HEK293 (cell line): ENCODE results near the gene NDC1.

ENCODE experiments used
- CTCF ChIA-PET: fragments of 350-600 bp; formaldehyde crosslinking; extraction: SDS; loops from one replicate; lab custom pipeline; 2021; ENCODE audit warnings: antibody characterized with exemption; lab: Yijun Ruan, JAX
- POLR2A ChIA-PET: fragments of 300-600 bp; formaldehyde crosslinking; extraction: SDS; loops from one replicate; lab custom pipeline; 2020; ENCODE audit warnings: antibody characterized with exemption, inconsistent platforms; lab: Yijun Ruan, JAX
- H3K27ac ChIP-seq: fragments of 200-500 bp; sonication (Bioruptor generic); 2 replicates; pipeline ENCODE4 v1.5.1; 2014; ENCODE audit warnings: low read depth, low read length, control low read depth, inconsistent platforms; ENCODE audit errors: extremely low read depth
- H3K36me3 ChIP-seq, 2 experiments: fragments of 200-500 bp in 1 of 2; sonication (Bioruptor generic) in 1 of 2; 1 replicate in 1 of 2; 2 replicates in 1 of 2; pipeline ENCODE4 v1.5.1; 2014 to 2017; ENCODE audit warnings: inconsistent platforms in 2 of 2, low read length in 2 of 2; ENCODE audit not compliant: control insufficient read depth in 2 of 2, insufficient read depth in 1 of 2
- H3K4me1 ChIP-seq: fragments of 200-500 bp; sonication (Bioruptor generic); 2 replicates; pipeline ENCODE4 v1.5.1; 2014; ENCODE audit warnings: mild to moderate bottlenecking, low read length, inconsistent platforms; ENCODE audit not compliant: control insufficient read depth, insufficient read depth
- H3K4me3 ChIP-seq: 2 replicates; pipeline ENCODE4 v1.5.1; 2011; ENCODE audit warnings: low read depth, mild to moderate bottlenecking, control low read depth, low read length, moderate library complexity
- H3K9me3 ChIP-seq: fragments of 200-500 bp; sonication (Bioruptor generic); 2 replicates; pipeline ENCODE4 v1.5.1; 2014; ENCODE audit warnings: low read depth, low read length, inconsistent platforms; ENCODE audit not compliant: control insufficient read depth, insufficient read depth
- HOXD13 ChIP-seq: sonication (generic); formaldehyde crosslinking; IDR thresholded peaks from 2 replicates; pipeline ENCODE4 v1.8.0; 2022; ENCODE audit warnings: missing genetic modification reagents, borderline replicate concordance
- KLF8 ChIP-seq: fragments of 450-650 bp; formaldehyde crosslinking; IDR thresholded peaks from 2 replicates; pipeline ENCODE4 v1.5.1; 2016; ENCODE audit warnings: missing biosample characterization, missing genetic modification characterization
- RBAK ChIP-seq: fragments of 450-650 bp; formaldehyde crosslinking; IDR thresholded peaks from 2 replicates; pipeline ENCODE4 v1.5.1; 2016; ENCODE audit warnings: missing biosample characterization, missing genetic modification characterization
- ZBTB1 ChIP-seq: fragments of 450-650 bp; formaldehyde crosslinking; IDR thresholded peaks from 2 replicates; pipeline ENCODE4 v1.5.1; 2016; ENCODE audit warnings: missing biosample characterization, missing genetic modification characterization
- ZEB2 ChIP-seq: fragments of 450-650 bp; formaldehyde crosslinking; IDR thresholded peaks from 2 replicates; pipeline ENCODE4 v1.5.1; 2016; ENCODE audit warnings: missing biosample characterization, missing genetic modification characterization
- ZNF10 ChIP-seq: fragments of 450-650 bp; formaldehyde crosslinking; IDR thresholded peaks from 2 replicates; pipeline ENCODE4 v1.5.1; 2017; ENCODE audit warnings: missing biosample characterization, missing genetic modification characterization
- ZNF121 ChIP-seq: fragments of 450-650 bp; formaldehyde crosslinking; IDR thresholded peaks from 2 replicates; pipeline ENCODE4 v1.5.1; 2016; ENCODE audit warnings: missing biosample characterization, missing genetic modification characterization
- ZNF23 ChIP-seq: fragments of 450-650 bp; formaldehyde crosslinking; IDR thresholded peaks from 2 replicates; pipeline ENCODE4 v1.5.1; 2016; ENCODE audit warnings: missing biosample characterization, missing genetic modification characterization, borderline replicate concordance
- ZNF266 ChIP-seq: fragments of 450-650 bp; formaldehyde crosslinking; IDR thresholded peaks from 2 replicates; pipeline ENCODE4 v1.5.1; 2016; ENCODE audit warnings: missing biosample characterization, missing genetic modification characterization, low read depth
- ZNF274 ChIP-seq, 2 experiments: fragments of 200-500 bp in 1 of 2; fragments of 450-650 bp in 1 of 2; sonication (Bioruptor generic) in 1 of 2; formaldehyde crosslinking in 1 of 2; IDR thresholded peaks; 2 replicates each; pipeline versions ENCODE4 v1.5.1 to v1.6.1; 2014 to 2016; ENCODE audit warnings: borderline replicate concordance in 1 of 2, inconsistent platforms in 1 of 2, low read length in 1 of 2, missing biosample characterization in 1 of 2, missing genetic modification characterization in 1 of 2
- ZNF473 ChIP-seq: fragments of 450-650 bp; formaldehyde crosslinking; IDR thresholded peaks from 2 replicates; pipeline ENCODE4 v1.5.1; 2017; ENCODE audit warnings: missing biosample characterization, missing genetic modification characterization
- ZNF510 ChIP-seq: fragments of 450-650 bp; formaldehyde crosslinking; IDR thresholded peaks from 2 replicates; pipeline ENCODE4 v1.5.1; 2018; ENCODE audit warnings: mild to moderate bottlenecking, missing genetic modification characterization, missing biosample characterization; ENCODE audit not compliant: insufficient replicate concordance
- ZNF530 ChIP-seq: fragments of 450-650 bp; formaldehyde crosslinking; IDR thresholded peaks from 2 replicates; pipeline ENCODE4 v1.5.1; 2016; ENCODE audit warnings: low read depth, missing biosample characterization, missing genetic modification characterization
- ZNF600 ChIP-seq: fragments of 450-650 bp; formaldehyde crosslinking; IDR thresholded peaks from 2 replicates; pipeline ENCODE4 v1.5.1; 2016; ENCODE audit warnings: missing biosample characterization, missing genetic modification characterization
- ZNF624 ChIP-seq: fragments of 450-650 bp; formaldehyde crosslinking; IDR thresholded peaks from 2 replicates; pipeline ENCODE4 v1.5.1; 2017; ENCODE audit warnings: missing biosample characterization, missing genetic modification characterization
- TF ChIP-seq, protein P1 (sequence below): fragments of 450-650 bp; formaldehyde crosslinking; IDR thresholded peaks from 2 replicates; pipeline ENCODE4 v1.5.1; 2017; ENCODE audit warnings: missing biosample characterization, missing genetic modification characterization
- TF ChIP-seq, protein P2 (sequence below): fragments of 450-650 bp; formaldehyde crosslinking; IDR thresholded peaks from 2 replicates; pipeline ENCODE4 v1.5.1; 2016; ENCODE audit warnings: missing biosample characterization, missing genetic modification characterization, low read depth
- TF ChIP-seq, protein P3 (sequence below): fragments of 450-650 bp; formaldehyde crosslinking; IDR thresholded peaks from 2 replicates; pipeline ENCODE4 v1.5.1; 2016; ENCODE audit warnings: missing biosample characterization, missing genetic modification characterization
- TF ChIP-seq, protein P4 (sequence below): fragments of 450-650 bp; formaldehyde crosslinking; IDR thresholded peaks from 2 replicates; pipeline ENCODE4 v1.5.1; 2016; ENCODE audit warnings: missing biosample characterization, missing genetic modification characterization
- TF ChIP-seq, protein P5 (sequence below): fragments of 450-650 bp; formaldehyde crosslinking; IDR thresholded peaks from 2 replicates; pipeline ENCODE4 v1.5.1; 2016; ENCODE audit warnings: missing biosample characterization, missing genetic modification characterization
- TF ChIP-seq, protein P6 (sequence below): fragments of 450-650 bp; formaldehyde crosslinking; IDR thresholded peaks from 2 replicates; pipeline ENCODE4 v1.5.1; 2016; ENCODE audit warnings: missing biosample characterization, missing genetic modification characterization

The NDC1 gene

DNA sequence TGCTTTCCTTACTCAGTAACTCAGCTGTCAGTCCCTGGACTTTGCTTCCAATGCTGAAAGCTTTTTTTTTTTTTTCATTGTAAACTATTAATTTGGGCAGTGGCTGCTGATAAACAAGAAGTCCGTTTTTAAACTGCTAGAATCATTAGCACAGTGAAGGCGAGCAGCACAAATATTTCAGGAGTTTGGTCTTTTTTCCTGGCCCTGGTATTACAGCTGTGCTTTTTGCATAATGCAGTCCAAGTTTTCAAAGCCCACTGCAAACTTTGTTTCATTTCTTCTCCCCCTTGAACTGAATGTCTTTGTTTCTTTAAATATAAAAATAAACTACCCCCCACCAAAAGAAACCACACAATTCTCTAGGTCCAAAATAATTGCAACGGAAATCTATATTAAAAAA is 105.7 kb downstream of the NDC1 start:
- no peak for TF ChIP-seq ZNF10 (tag by site-specific recombination)
- TF ChIP-seq, protein P1, sequence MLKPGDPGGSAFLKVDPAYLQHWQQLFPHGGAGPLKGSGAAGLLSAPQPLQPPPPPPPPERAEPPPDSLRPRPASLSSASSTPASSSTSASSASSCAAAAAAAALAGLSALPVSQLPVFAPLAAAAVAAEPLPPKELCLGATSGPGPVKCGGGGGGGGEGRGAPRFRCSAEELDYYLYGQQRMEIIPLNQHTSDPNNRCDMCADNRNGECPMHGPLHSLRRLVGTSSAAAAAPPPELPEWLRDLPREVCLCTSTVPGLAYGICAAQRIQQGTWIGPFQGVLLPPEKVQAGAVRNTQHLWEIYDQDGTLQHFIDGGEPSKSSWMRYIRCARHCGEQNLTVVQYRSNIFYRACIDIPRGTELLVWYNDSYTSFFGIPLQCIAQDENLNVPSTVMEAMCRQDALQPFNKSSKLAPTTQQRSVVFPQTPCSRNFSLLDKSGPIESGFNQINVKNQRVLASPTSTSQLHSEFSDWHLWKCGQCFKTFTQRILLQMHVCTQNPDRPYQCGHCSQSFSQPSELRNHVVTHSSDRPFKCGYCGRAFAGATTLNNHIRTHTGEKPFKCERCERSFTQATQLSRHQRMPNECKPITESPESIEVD (tag by site-specific recombination): no peak
- no peak for TF ChIP-seq RBAK (tag by site-specific recombination)
- TF ChIP-seq KLF8: no peak
- TF ChIP-seq ZNF473 (tag by site-specific recombination): no peak
- TF ChIP-seq, protein P2, sequence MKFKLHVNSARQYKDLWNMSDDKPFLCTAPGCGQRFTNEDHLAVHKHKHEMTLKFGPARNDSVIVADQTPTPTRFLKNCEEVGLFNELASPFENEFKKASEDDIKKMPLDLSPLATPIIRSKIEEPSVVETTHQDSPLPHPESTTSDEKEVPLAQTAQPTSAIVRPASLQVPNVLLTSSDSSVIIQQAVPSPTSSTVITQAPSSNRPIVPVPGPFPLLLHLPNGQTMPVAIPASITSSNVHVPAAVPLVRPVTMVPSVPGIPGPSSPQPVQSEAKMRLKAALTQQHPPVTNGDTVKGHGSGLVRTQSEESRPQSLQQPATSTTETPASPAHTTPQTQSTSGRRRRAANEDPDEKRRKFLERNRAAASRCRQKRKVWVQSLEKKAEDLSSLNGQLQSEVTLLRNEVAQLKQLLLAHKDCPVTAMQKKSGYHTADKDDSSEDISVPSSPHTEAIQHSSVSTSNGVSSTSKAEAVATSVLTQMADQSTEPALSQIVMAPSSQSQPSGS (tag by site-specific recombination): no peak
- TF ChIP-seq, protein P3, sequence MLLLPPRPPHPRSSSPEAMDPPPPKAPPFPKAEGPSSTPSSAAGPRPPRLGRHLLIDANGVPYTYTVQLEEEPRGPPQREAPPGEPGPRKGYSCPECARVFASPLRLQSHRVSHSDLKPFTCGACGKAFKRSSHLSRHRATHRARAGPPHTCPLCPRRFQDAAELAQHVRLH: no peak
- TF ChIP-seq, protein P4, sequence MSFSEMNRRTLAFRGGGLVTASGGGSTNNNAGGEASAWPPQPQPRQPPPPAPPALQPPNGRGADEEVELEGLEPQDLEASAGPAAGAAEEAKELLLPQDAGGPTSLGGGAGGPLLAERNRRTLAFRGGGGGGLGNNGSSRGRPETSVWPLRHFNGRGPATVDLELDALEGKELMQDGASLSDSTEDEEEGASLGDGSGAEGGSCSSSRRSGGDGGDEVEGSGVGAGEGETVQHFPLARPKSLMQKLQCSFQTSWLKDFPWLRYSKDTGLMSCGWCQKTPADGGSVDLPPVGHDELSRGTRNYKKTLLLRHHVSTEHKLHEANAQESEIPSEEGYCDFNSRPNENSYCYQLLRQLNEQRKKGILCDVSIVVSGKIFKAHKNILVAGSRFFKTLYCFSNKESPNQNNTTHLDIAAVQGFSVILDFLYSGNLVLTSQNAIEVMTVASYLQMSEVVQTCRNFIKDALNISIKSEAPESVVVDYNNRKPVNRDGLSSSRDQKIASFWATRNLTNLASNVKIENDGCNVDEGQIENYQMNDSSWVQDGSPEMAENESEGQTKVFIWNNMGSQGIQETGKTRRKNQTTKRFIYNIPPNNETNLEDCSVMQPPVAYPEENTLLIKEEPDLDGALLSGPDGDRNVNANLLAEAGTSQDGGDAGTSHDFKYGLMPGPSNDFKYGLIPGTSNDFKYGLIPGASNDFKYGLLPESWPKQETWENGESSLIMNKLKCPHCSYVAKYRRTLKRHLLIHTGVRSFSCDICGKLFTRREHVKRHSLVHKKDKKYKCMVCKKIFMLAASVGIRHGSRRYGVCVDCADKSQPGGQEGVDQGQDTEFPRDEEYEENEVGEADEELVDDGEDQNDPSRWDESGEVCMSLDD (tag by site-specific recombination): no peak
- TF ChIP-seq ZNF624 (tag by site-specific recombination): no peak
- TF ChIP-seq ZNF266: no peak
- TF ChIP-seq ZNF23 (tag by site-specific recombination): no peak
- TF ChIP-seq HOXD13 (CRISPR knock-in tag): no peak
- TF ChIP-seq, protein P5, sequence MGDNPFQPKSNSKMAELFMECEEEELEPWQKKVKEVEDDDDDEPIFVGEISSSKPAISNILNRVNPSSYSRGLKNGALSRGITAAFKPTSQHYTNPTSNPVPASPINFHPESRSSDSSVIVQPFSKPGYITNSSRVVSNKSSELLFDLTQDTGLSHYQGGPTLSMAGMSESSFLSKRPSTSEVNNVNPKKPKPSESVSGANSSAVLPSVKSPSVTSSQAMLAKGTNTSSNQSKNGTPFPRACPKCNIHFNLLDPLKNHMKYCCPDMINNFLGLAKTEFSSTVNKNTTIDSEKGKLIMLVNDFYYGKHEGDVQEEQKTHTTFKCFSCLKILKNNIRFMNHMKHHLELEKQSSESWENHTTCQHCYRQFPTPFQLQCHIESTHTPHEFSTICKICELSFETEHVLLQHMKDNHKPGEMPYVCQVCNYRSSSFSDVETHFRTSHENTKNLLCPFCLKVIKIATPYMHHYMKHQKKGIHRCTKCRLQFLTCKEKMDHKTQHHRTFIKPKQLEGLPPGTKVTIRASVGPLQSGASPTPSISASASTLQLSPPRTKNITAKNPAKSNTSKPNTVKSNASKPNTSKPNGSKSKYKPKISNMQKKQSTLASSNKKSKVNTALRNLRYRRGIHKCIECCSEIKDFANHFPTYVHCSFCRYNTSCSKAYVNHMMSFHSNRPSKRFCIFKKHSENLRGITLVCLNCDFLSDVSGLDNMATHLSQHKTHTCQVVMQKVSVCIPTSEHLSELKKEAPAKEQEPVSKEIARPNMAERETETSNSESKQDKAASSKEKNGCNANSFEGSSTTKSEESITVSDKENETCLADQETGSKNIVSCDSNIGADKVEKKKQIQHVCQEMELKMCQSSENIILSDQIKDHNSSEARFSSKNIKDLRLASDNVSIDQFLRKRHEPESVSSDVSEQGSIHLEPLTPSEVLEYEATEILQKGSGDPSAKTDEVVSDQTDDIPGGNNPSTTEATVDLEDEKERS: no peak
- TF ChIP-seq, all 188 proteins: peak for 0
- Histone ChIP-seq H3K36me3 (no peaks in the 10 kb centered on the region), H3K9me3 (no peaks in the 10 kb centered on the region), H3K27ac (no peak overlapping the region), H3K4me1 (peaks cover 26% of the 10 kb centered on the region), H3K4me3 (no peak overlapping the region)
- CTCF ChIA-PET: interaction anchor here (0.6 to 1.7 kb wide), 3 partner anchors 22 to 290 kb away, joined by 3 to 8 read pairs (median 3); no protein-coding TSS in a partner anchor
- POLR2A ChIA-PET: no interaction called here

DNA sequence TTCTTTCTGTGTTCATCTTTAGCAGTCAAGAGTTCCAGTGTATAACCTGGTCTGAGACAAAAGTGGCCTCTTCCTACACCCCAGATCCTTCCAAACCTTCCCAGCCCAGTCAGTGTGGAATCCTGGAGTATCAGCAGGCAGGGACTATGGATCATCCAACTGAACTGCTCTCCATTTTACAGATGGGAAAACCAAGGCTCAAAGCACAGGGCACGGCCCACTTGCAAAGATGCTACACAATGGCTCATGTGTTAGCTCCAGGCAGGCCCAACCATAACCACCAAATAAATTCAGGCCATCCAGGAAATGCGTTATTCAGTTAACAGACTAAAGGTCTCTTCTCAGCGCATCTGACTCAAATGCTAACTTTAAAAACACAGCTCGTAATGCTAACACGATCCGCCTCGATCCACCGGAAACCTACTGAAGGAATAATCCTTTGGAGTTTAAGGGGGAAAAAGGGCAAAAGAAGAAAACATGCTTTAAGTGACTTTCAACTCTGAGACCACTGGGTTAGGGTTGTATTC is 106.3 kb downstream of the NDC1 start:
- H3K9me3 ChIP-seq: no peaks in the 10 kb centered on the region
- no peak overlapping the region for H3K27ac ChIP-seq
- TF ChIP-seq ZBTB1 (tag by site-specific recombination) (no peak), ZNF600 (tag by site-specific recombination) (0 out of 2 replicates have a peak, but pooled peaks have one; percentile 9), ZEB2 (tag by site-specific recombination) (no peak), ZNF530 (no peak), ZNF274 (IDR thresholded peaks at IDR 0.05; ENCODE audit: low read length) (no peak), ZNF274 (tag by site-specific recombination; IDR thresholded peaks at IDR 0.05; ENCODE audit: borderline replicate concordance) (no peak), ZNF510 (tag by site-specific recombination) (no peak), ZNF121 (0 out of 2 replicates have a peak, but pooled peaks have one; percentile 10)
- TF ChIP-seq, protein P6, sequence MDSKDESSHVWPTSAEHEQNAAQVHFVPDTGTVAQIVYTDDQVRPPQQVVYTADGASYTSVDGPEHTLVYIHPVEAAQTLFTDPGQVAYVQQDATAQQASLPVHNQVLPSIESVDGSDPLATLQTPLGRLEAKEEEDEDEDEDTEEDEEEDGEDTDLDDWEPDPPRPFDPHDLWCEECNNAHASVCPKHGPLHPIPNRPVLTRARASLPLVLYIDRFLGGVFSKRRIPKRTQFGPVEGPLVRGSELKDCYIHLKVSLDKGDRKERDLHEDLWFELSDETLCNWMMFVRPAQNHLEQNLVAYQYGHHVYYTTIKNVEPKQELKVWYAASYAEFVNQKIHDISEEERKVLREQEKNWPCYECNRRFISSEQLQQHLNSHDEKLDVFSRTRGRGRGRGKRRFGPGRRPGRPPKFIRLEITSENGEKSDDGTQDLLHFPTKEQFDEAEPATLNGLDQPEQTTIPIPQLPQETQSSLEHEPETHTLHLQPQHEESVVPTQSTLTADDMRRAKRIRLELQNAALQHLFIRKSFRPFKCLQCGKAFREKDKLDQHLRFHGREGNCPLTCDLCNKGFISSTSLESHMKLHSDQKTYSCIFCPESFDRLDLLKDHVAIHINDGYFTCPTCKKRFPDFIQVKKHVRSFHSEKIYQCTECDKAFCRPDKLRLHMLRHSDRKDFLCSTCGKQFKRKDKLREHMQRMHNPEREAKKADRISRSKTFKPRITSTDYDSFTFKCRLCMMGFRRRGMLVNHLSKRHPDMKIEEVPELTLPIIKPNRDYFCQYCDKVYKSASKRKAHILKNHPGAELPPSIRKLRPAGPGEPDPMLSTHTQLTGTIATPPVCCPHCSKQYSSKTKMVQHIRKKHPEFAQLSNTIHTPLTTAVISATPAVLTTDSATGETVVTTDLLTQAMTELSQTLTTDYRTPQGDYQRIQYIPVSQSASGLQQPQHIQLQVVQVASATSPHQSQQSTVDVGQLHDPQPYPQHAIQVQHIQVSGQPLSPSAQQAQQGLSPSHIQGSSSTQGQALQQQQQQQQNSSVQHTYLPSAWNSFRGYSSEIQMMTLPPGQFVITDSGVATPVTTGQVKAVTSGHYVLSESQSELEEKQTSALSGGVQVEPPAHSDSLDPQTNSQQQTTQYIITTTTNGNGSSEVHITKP (tag by site-specific recombination): 0 out of 2 replicates have a peak, but pooled peaks have one; percentile 17
- TF ChIP-seq, all 188 proteins: peak for 3
- Histone ChIP-seq H3K36me3 (no peaks in the 10 kb centered on the region), H3K4me3 (no peak overlapping the region), H3K4me1 (peaks cover 26% of the 10 kb centered on the region)
- ChIA-PET CTCF (interaction anchor here (0.6 to 1.7 kb wide), 3 partner anchors 22 to 290 kb away, joined by 3 to 8 read pairs (median 3); no protein-coding TSS in a partner anchor), POLR2A (no interaction called here)
